GM12878 (cell line): ENCODE results near the gene NDUFV3. TPM values are rescaled to one million over a fixed set of nuclear protein-coding genes. Genes with fewer than 3 reads are reported as not detected.

Experiments
- ATAC-seq: fragments of 200-7000 bp; cut with Tn5 transposase; 3 replicates; pipeline ENCODE4 v1.9.1; 2020; ENCODE audit warnings: mild to moderate bottlenecking, moderate library complexity
- BruUV-seq: library from RNA; stranded (reverse); fragments of 400-500 nt; replicated peaks from 2 replicates; lab custom pipeline; 2021; lab: Mats Ljungman, UMichigan
- CTCF ChIA-PET: fragments of 300-600 bp; sonication (Branson Sonifier 250); formaldehyde crosslinking; extraction: SDS; loops from one replicate; lab custom pipeline; 2021; ENCODE audit warnings: inconsistent platforms; lab: Yijun Ruan, JAX
- POLR2A ChIA-PET: fragments of 350-600 bp; formaldehyde crosslinking; extraction: SDS; loops from one replicate; lab custom pipeline; 2021; ENCODE audit warnings: inconsistent platforms; lab: Charles Lee
- RAD21 ChIA-PET: fragments of 300-600 bp; sonication (Branson Sonifier 250); formaldehyde crosslinking; loops from one replicate; lab custom pipeline; 2023; ENCODE audit warnings: antibody characterized with exemption; ENCODE audit not compliant: unreplicated experiment; lab: Charles Lee
- SMC1A ChIA-PET: fragments of 300-600 bp; sonication (Branson Sonifier 250); formaldehyde crosslinking; loops from one replicate; lab custom pipeline; 2023; ENCODE audit not compliant: unreplicated experiment, uncharacterized antibody; lab: Charles Lee
- DNase-seq: peaks from one replicate; pipeline ENCODE4 v3.0.0-alpha.2; 2011; ENCODE audit warnings: low read depth, low spot score
- FAIRE-seq: peaks from 3 replicates; lab custom pipeline; 2011; peaks lifted over from hg19 to GRCh38; lab: Jason Lieb, UNC
- H2AFZ ChIP-seq: 2 replicates; pipeline ENCODE4 v1.6.0; 2011; ENCODE audit warnings: low read depth, low read length, control low read depth; ENCODE audit not compliant: control insufficient read depth
- H3K27ac ChIP-seq: 2 replicates; pipeline ENCODE4 v1.5.1; 2011; ENCODE audit warnings: control low read depth; ENCODE audit not compliant: control insufficient read depth, insufficient read depth
- H3K27me3 ChIP-seq, 2 experiments: replicated peaks in 1 of 2; 2 replicates each; pipeline versions ENCODE4 v1.6.0 to v1.6.1; 2011; ENCODE audit warnings: low read length in 1 of 2; ENCODE audit not compliant: control insufficient read depth in 2 of 2, insufficient read depth in 2 of 2
- H3K36me3 ChIP-seq, 2 experiments: 2 replicates each; pipeline ENCODE4 v1.5.1; 2011; ENCODE audit warnings: low read length in 1 of 2; ENCODE audit not compliant: control insufficient read depth in 2 of 2, insufficient read depth in 2 of 2
- H3K4me1 ChIP-seq: 2 replicates; pipeline ENCODE4 v1.6.1; 2011; ENCODE audit warnings: mild to moderate bottlenecking, low read length, moderate library complexity, mixed read lengths; ENCODE audit not compliant: control insufficient read depth, insufficient read depth
- H3K4me2 ChIP-seq: 2 replicates; pipeline ENCODE4 v1.6.0; 2011; ENCODE audit warnings: control low read depth; ENCODE audit not compliant: control insufficient read depth, insufficient read depth
- H3K4me3 ChIP-seq: fragments of 200-600 bp; sonication (generic); 2 replicates; pipeline ENCODE4 v1.5.1; 2016
- H3K79me2 ChIP-seq: 2 replicates; pipeline ENCODE4 v1.6.0; 2011; ENCODE audit warnings: low read length; ENCODE audit not compliant: control insufficient read depth, insufficient read depth
- H3K9ac ChIP-seq: 2 replicates; pipeline ENCODE4 v1.8.0; 2011; ENCODE audit warnings: low read length, control low read depth, mixed read lengths; ENCODE audit not compliant: control insufficient read depth, insufficient read depth
- H3K9me3 ChIP-seq: replicated peaks from 3 replicates; pipeline ENCODE4 v1.5.1; 2011; ENCODE audit warnings: mild to moderate bottlenecking, low read length; ENCODE audit not compliant: control insufficient read depth, insufficient read depth
- H4K20me1 ChIP-seq: 2 replicates; pipeline ENCODE4 v1.6.0; 2011; ENCODE audit not compliant: control insufficient read depth, insufficient read depth
- CBX5 ChIP-seq: sonication (generic); IDR thresholded peaks from 2 replicates; pipeline ENCODE4 v1.6.1; 2016; ENCODE audit warnings: low read depth, moderate library complexity, mild to moderate bottlenecking, inconsistent platforms
- CEBPZ ChIP-seq: fragments of 150-350 bp; IDR thresholded peaks from 2 replicates; pipeline ENCODE4 v1.6.1; 2016; ENCODE audit warnings: low read depth, low read length
- CREM ChIP-seq: IDR thresholded peaks from 2 replicates; pipeline ENCODE4 v1.6.1; 2014; ENCODE audit warnings: antibody characterized with exemption, low read depth
- DPF2 ChIP-seq: fragments of 450-650 bp; IDR thresholded peaks from 2 replicates; pipeline ENCODE4 v1.6.1; 2017; ENCODE audit warnings: mild to moderate bottlenecking
- FOS ChIP-seq: IDR thresholded peaks from 3 replicates; pipeline ENCODE4 v1.6.1; 2011; ENCODE audit warnings: borderline replicate concordance; ENCODE audit not compliant: insufficient read length; ENCODE audit errors: extremely low read depth
- HDAC2 ChIP-seq: fragments of 200-600 bp; sonication (generic); IDR thresholded peaks from 2 replicates; pipeline ENCODE4 v1.6.1; 2017
- MEF2A ChIP-seq: IDR thresholded peaks from 2 replicates; pipeline ENCODE4 v1.6.1; 2011; ENCODE audit warnings: low read depth, mild to moderate bottlenecking, low read length, moderate library complexity; ENCODE audit not compliant: insufficient read depth
- RAD51 ChIP-seq: fragments of 450-650 bp; IDR thresholded peaks from 2 replicates; pipeline ENCODE4 v1.6.1; 2016; ENCODE audit warnings: moderate library complexity, mild to moderate bottlenecking, inconsistent platforms
- RCOR1 ChIP-seq: conservative IDR thresholded peaks from 2 replicates; pipeline ENCODE4 v1.6.1; 2012; ENCODE audit warnings: low read depth, low read length, improper control_type of control experiment
- SIN3A ChIP-seq: IDR thresholded peaks from 2 replicates; pipeline ENCODE4 v1.6.1; 2012; ENCODE audit warnings: low read depth, low read length, improper control_type of control experiment
- SMARCA5 ChIP-seq: fragments of 450-650 bp; IDR thresholded peaks from 2 replicates; pipeline ENCODE4 v1.6.1; 2017; ENCODE audit warnings: mild to moderate bottlenecking
- SREBF1 ChIP-seq: IDR thresholded peaks from 2 replicates; pipeline ENCODE4 v1.6.1; 2012; ENCODE audit warnings: mild to moderate bottlenecking, low read length
- TCF7 ChIP-seq: IDR thresholded peaks from 2 replicates; pipeline ENCODE4 v1.6.1; 2014; ENCODE audit warnings: antibody characterized with exemption, borderline replicate concordance
- WRNIP1 ChIP-seq: IDR thresholded peaks from 2 replicates; pipeline ENCODE4 v1.6.1; 2011; ENCODE audit warnings: low read depth, low read length, improper control_type of control experiment, borderline replicate concordance
- ZBTB4 ChIP-seq: fragments of 450-650 bp; formaldehyde crosslinking; IDR thresholded peaks from 2 replicates; pipeline ENCODE4 v1.4.0; 2022; ENCODE audit warnings: mild to moderate bottlenecking, moderate library complexity
- WGBS: methylation state at CpG from one replicate; pipeline ENCODE4 v1.1.6; 2016; ENCODE audit warnings: low lambda C conversion rate; ENCODE audit not compliant: insufficient replicate concordance, insufficient coverage; ENCODE audit errors: missing lambda C conversion rate; 5-methylcytosine and 5-hydroxymethylcytosine counted together
- in situ Hi-C: fragments of 300-500 bp; cut with MboI; formaldehyde crosslinking; loops from 9 replicates; pipeline ENCODE4 v1.14.3; 2018; ENCODE audit warnings: mixed read lengths
- intact Hi-C: fragments of 100-400 bp; cut with micrococcal nuclease; formaldehyde crosslinking; loops from one replicate; pipeline ENCODE4 v1.14.2; 2022; ENCODE audit not compliant: unreplicated experiment
- polyA plus RNA-seq, 11 experiments: library from polyadenylated mRNA; depleted of rRNA in 4 of 11; unstranded in 6 of 11; stranded (reverse) in 5 of 11; fragments of >200 nt; fragmentation: Nextera tagmentation in 4 of 11; fragmentation: Illumina TruSeq in 1 of 11; extraction: Ambion mirVana in 4 of 11; extraction: Trizol in 1 of 11; gene quantifications; 1 replicate in 1 of 11; 2 replicates in 10 of 11; pipeline versions ENCODE4 v1.2.1 to v1.2.3, GENCODE V29; 2011 to 2016; ENCODE audit warnings: inconsistent platforms in 2 of 11, missing spikeins in 2 of 11, low read depth in 1 of 11
- total RNA-seq, 4 experiments: library from RNA; depleted of rRNA in 3 of 4; stranded (reverse); fragments of >200 nt in 3 of 4; fragmentation: Illumina TruSeq in 1 of 4; extraction: Trizol in 1 of 4; gene quantifications; 2 replicates each; pipeline versions ENCODE4 v1.2.1 to v1.2.3, GENCODE V29; 2013 to 2021

The NDUFV3 gene
- total and polyA plus RNA-seq, 10 of the 15 experiments (the other 5 are each of a cell fraction or from before 2014, with no cell fraction given) = 7.0 to 44.7 (median 29.9) TPM

GRCh38 chr21:42853621-42854020 is 39.5 kb upstream of the NDUFV3 start:
- RAD21 ChIA-PET = no interaction called here
- intact Hi-C loops (no loop called here), in situ Hi-C loops (no loop called here)
- ATAC-seq (no peak), FAIRE-seq (no peak), DNase-seq (no peak)
- no TSS peak for BruUV-seq
- Histone ChIP-seq H3K27me3 (no peaks in the 10 kb centered on the region), H3K4me1 (no peaks in the 10 kb centered on the region), H2AFZ (no peak overlapping the region), H3K4me2 (no peak overlapping the region), H3K9ac (no peak overlapping the region), H3K27ac (no peak overlapping the region), H3K79me2 (no peaks in the 10 kb centered on the region; the same call in 1 of the 2 replicates), H3K4me3 (no peak overlapping the region), H4K20me1 (no peaks in the 10 kb centered on the region), H3K9me3 (no peaks in the 10 kb centered on the region), H3K36me3 (peaks cover 34 to 68% of the 10 kb centered on the region in 2 experiments)
- CTCF ChIA-PET = no interaction called here
- no peak for TF ChIP-seq FOS
- TF ChIP-seq WRNIP1 = no peak
- TF ChIP-seq SREBF1 = no peak
- no peak for TF ChIP-seq SIN3A
- TF ChIP-seq RCOR1 = no peak
- no peak for TF ChIP-seq HDAC2
- no peak for TF ChIP-seq TCF7
- no peak for TF ChIP-seq CEBPZ
- no peak for TF ChIP-seq RAD51
- TF ChIP-seq SMARCA5 = no peak
- TF ChIP-seq ZBTB4 (CRISPR knock-in tag) = no peak
- no peak for TF ChIP-seq DPF2
- no peak for TF ChIP-seq CBX5
- no peak for TF ChIP-seq CREM
- no peak for TF ChIP-seq MEF2A
- SMC1A ChIA-PET = no interaction called here
- POLR2A ChIA-PET = no interaction called here
- 97% methylated on average over 20 of the region's 20 CpGs for WGBS
